H1 (cell line): Measurements from ENCODE around the gene ALKAL2. TPM values are rescaled to one million over a fixed set of nuclear protein-coding genes. Genes with fewer than 3 reads are reported as not detected.

Experiments used
- CTCF ChIA-PET: fragments of 300-600 bp; sonication (Branson Sonifier 250); formaldehyde crosslinking; loops from one replicate; lab custom pipeline; 2021; ENCODE audit not compliant: partially characterized antibody; lab: Charles Lee
- POLR2A ChIA-PET: fragments of 300-600 bp; sonication (Branson Sonifier 250); formaldehyde crosslinking; loops from one replicate; lab custom pipeline; 2021; ENCODE audit warnings: inconsistent platforms; ENCODE audit not compliant: partially characterized antibody; lab: Charles Lee
- DNase-seq, 2 experiments: peaks; one replicate each; pipeline versions ENCODE4 v3.0.0 to v3.0.0-alpha.2; 2010 to 2022; ENCODE audit warnings: low spot score in 2 of 2, low read depth in 1 of 2, mixed read lengths in 1 of 2
- FAIRE-seq: peaks from 2 replicates; lab custom pipeline; 2011; peaks lifted over from hg19 to GRCh38; lab: Jason Lieb, UNC
- H2AFZ ChIP-seq: 2 replicates; pipeline ENCODE4 v1.8.1; 2012; ENCODE audit warnings: low read length, inconsistent platforms
- H2AK5ac ChIP-seq: 2 replicates; pipeline ENCODE4 v1.6.1; 2013; ENCODE audit warnings: low read depth, low read length
- H2BK120ac ChIP-seq: replicated peaks from 2 replicates; pipeline ENCODE3; 2013; ENCODE audit warnings: low read depth, low read length, inconsistent platforms
- H2BK12ac ChIP-seq: 2 replicates; pipeline ENCODE4 v1.6.1; 2013; ENCODE audit warnings: low read depth, low read length
- H2BK15ac ChIP-seq: 2 replicates; pipeline ENCODE4 v1.6.1; 2013; ENCODE audit warnings: low read length
- H2BK20ac ChIP-seq: 2 replicates; pipeline ENCODE4 v1.6.1; 2013; ENCODE audit warnings: low read length
- H2BK5ac ChIP-seq: 2 replicates; pipeline ENCODE4 v1.6.1; 2013; ENCODE audit warnings: low read depth, low read length
- H3K14ac ChIP-seq: 2 replicates; pipeline ENCODE4 v1.6.1; 2013; ENCODE audit warnings: inconsistent platforms; ENCODE audit not compliant: insufficient read length
- H3K18ac ChIP-seq: 2 replicates; pipeline ENCODE4 v1.6.1; 2013; ENCODE audit warnings: low read length; ENCODE audit errors: extremely low read depth
- H3K23ac ChIP-seq: 2 replicates; pipeline ENCODE4 v1.6.1; 2013; ENCODE audit warnings: inconsistent platforms; ENCODE audit not compliant: insufficient read length
- H3K23me2 ChIP-seq: 2 replicates; pipeline ENCODE4 v1.6.1; 2013; ENCODE audit warnings: low read depth, low read length
- H3K27ac ChIP-seq: 2 replicates; pipeline ENCODE4 v1.6.1; 2011; ENCODE audit warnings: low read depth, low read length, inconsistent platforms
- H3K27me3 ChIP-seq, 4 experiments: replicated peaks in 1 of 4; 1 replicate in 1 of 4; 2 replicates in 3 of 4; pipeline versions ENCODE4 v1.6.1 to v1.8.1; 2011 to 2013; ENCODE audit warnings: low read length in 3 of 4, mild to moderate bottlenecking in 3 of 4, inconsistent platforms in 2 of 4, mixed read lengths in 2 of 4, moderate library complexity in 1 of 4; ENCODE audit not compliant: control insufficient read depth in 3 of 4, insufficient read depth in 3 of 4; ENCODE audit errors: extremely low read depth in 1 of 4
- H3K36me3 ChIP-seq, 4 experiments: 2 replicates each; pipeline versions ENCODE4 v1.6.1 to v1.8.1; 2011 to 2013; ENCODE audit warnings: mild to moderate bottlenecking in 4 of 4, low read length in 3 of 4, moderate library complexity in 2 of 4, control low read depth in 1 of 4, inconsistent platforms in 1 of 4; ENCODE audit not compliant: insufficient read depth in 4 of 4, control insufficient read depth in 2 of 4
- H3K4ac ChIP-seq: replicated peaks from 2 replicates; pipeline ENCODE3; 2013; ENCODE audit warnings: low read length, low read depth, mixed read lengths, inconsistent platforms; ENCODE audit not compliant: insufficient read length
- H3K4me1 ChIP-seq, 4 experiments: replicated peaks in 1 of 4; 1 replicate in 1 of 4; 2 replicates in 3 of 4; pipeline versions ENCODE4 v1.6.1 to v1.8.1; 2011 to 2013; ENCODE audit warnings: low read length in 3 of 4, inconsistent platforms in 2 of 4, mixed read lengths in 1 of 4; ENCODE audit not compliant: insufficient read depth in 4 of 4, control insufficient read depth in 3 of 4
- H3K4me2 ChIP-seq, 2 experiments: 2 replicates each; pipeline versions ENCODE4 v1.6.1 to v1.8.1; 2011 to 2013; ENCODE audit warnings: low read depth in 2 of 2, low read length in 2 of 2, control low read depth in 1 of 2, inconsistent platforms in 1 of 2, mild to moderate bottlenecking in 1 of 2; ENCODE audit not compliant: insufficient read depth in 1 of 2
- H3K4me3 ChIP-seq, 4 experiments: fragments of 200-600, 300-600 bp in 1 of 4; sonication (generic), shearing (Covaris generic), sonication (Bioruptor Twin) in 1 of 4; 2 replicates each; pipeline versions ENCODE4 v1.5.1 to v1.8.1; 2011 to 2016; ENCODE audit warnings: low read length in 4 of 4, low read depth in 3 of 4, control low read depth in 2 of 4, inconsistent platforms in 2 of 4, mild to moderate bottlenecking in 2 of 4, mixed read lengths in 1 of 4, moderate library complexity in 1 of 4; ENCODE audit not compliant: insufficient read depth in 2 of 4; ENCODE audit errors: extremely low read depth in 1 of 4
- H3K56ac ChIP-seq: replicated peaks from 2 replicates; pipeline ENCODE3; 2013; ENCODE audit warnings: low read depth, mild to moderate bottlenecking, mixed read lengths, low read length, inconsistent platforms; ENCODE audit not compliant: insufficient read length
- H3K79me1 ChIP-seq: 2 replicates; pipeline ENCODE4 v1.6.1; 2013; ENCODE audit warnings: low read depth, low read length, control low read depth
- H3K79me2 ChIP-seq, 2 experiments: 2 replicates each; pipeline versions ENCODE4 v1.6.1 to v1.8.1; 2012 to 2013; ENCODE audit warnings: low read length in 2 of 2, mild to moderate bottlenecking in 2 of 2, inconsistent platforms in 1 of 2; ENCODE audit not compliant: insufficient read depth in 2 of 2, control insufficient read depth in 1 of 2
- H3K9ac ChIP-seq, 4 experiments: replicated peaks in 1 of 4; 1 replicate in 1 of 4; 2 replicates in 3 of 4; pipeline versions ENCODE4 v1.6.1 to v1.8.1; 2011 to 2013; ENCODE audit warnings: low read depth in 3 of 4, low read length in 3 of 4, control low read depth in 2 of 4, mild to moderate bottlenecking in 2 of 4, moderate library complexity in 2 of 4, inconsistent platforms in 1 of 4; ENCODE audit errors: extremely low read depth in 1 of 4
- H3K9me3 ChIP-seq, 2 experiments: 2 replicates each; pipeline versions ENCODE4 v1.6.1 to v1.8.1; 2012 to 2013; ENCODE audit warnings: mild to moderate bottlenecking in 2 of 2, moderate library complexity in 2 of 2, control low read depth in 1 of 2, inconsistent platforms in 1 of 2, low read depth in 1 of 2, low read length in 1 of 2, mixed read lengths in 1 of 2; ENCODE audit not compliant: insufficient read depth in 2 of 2
- H4K20me1 ChIP-seq, 2 experiments: replicated peaks in 1 of 2; 2 replicates each; pipeline versions ENCODE3 to v1.8.1; 2011 to 2013; ENCODE audit warnings: inconsistent platforms in 2 of 2, low read length in 2 of 2, mild to moderate bottlenecking in 1 of 2; ENCODE audit not compliant: insufficient read depth in 2 of 2, control insufficient read depth in 1 of 2
- H4K5ac ChIP-seq: 2 replicates; pipeline ENCODE4 v1.6.1; 2013; ENCODE audit warnings: low read length, low read depth, mixed read lengths, inconsistent platforms; ENCODE audit not compliant: insufficient read length
- H4K8ac ChIP-seq: 2 replicates; pipeline ENCODE4 v1.8.0; 2013; ENCODE audit warnings: mild to moderate bottlenecking, moderate library complexity, low read length, inconsistent platforms; ENCODE audit not compliant: insufficient read depth; ENCODE audit errors: extremely low read depth
- H4K91ac ChIP-seq: replicated peaks from 2 replicates; pipeline ENCODE3; 2013; ENCODE audit warnings: low read length, mixed read lengths, inconsistent platforms; ENCODE audit not compliant: insufficient read length
- TAF1 ChIP-seq: IDR thresholded peaks from 2 replicates; pipeline ENCODE4 v1.6.1; 2011; ENCODE audit warnings: mild to moderate bottlenecking, low read depth, low read length
- WGBS, 2 experiments: shearing (Covaris generic) in 1 of 2; methylation state at CpG; one replicate each; pipeline versions ENCODE4 v1.1.6 to v1.1.7; 2013 to 2015; ENCODE audit warnings: low lambda C conversion rate in 2 of 2, mixed read lengths in 2 of 2, inconsistent platforms in 1 of 2, low coverage in 1 of 2, missing lambda C conversion rate in 1 of 2; ENCODE audit not compliant: insufficient replicate concordance in 2 of 2, insufficient coverage in 1 of 2, insufficient read length in 1 of 2; ENCODE audit errors: extremely low coverage in 1 of 2, missing lambda C conversion rate in 1 of 2; 5-methylcytosine and 5-hydroxymethylcytosine counted together
- polyA plus RNA-seq, 7 experiments: library from polyadenylated mRNA; depleted of rRNA in 3 of 7; stranded (reverse) in 5 of 7; unstranded in 2 of 7; fragments of >200 nt in 5 of 7; fragments of 200-250 nt in 2 of 7; gene quantifications; 1 replicate in 5 of 7; 2 replicates in 1 of 7; 4 replicates in 1 of 7; pipeline versions ENCODE4 v1.2.1 to v1.2.3, GENCODE V29; 2011 to 2013; ENCODE audit warnings: missing spikeins in 2 of 7, mixed read lengths in 2 of 7
- total RNA-seq: library from RNA; stranded (reverse); fragmentation: NEBNext Ultra II Directional; extraction: Animal tissue kit (Norgen Biotek cat#: 25700); gene quantifications from 2 replicates; pipeline ENCODE4 v1.2.1, GENCODE V29; 2021

ALKAL2 gene
- total and polyA plus RNA-seq, 2 of the 8 experiments (the other 6 are each of a cell fraction or from before 2014, with no cell fraction given), result 4.6 to 11.5 TPM

DNA sequence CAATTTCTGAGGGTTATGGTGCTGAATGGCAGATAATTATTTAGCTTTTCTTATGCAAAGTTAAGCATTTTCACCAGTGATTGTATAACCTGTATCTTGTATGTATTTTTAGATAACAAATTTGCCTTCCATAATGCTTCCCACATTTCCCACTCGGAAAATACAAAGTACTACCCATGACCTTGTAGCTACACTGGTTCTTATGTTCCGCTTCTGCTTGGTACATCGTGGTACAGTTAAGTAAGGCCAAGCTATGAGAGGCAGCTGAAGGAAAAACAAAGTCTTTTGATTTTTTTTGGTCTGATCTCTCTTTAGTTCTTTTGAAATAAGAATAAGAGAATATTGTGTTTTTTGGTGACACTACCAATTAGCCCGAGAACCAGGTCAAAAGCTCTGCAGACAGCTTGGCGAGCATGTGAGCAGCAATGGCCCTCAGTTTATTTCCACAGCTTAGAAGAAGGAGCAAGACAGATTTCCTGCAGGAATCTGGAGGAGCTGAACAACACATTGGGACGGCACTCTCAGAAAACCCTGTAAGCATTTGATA is 50.8 kb downstream of the ALKAL2 start:
- H3K9me3 ChIP-seq, result no peaks in the 10 kb centered on the region
- no peak overlapping the region for H4K91ac ChIP-seq
- H3K79me2 ChIP-seq, result no peaks in the 10 kb centered on the region
- no peak overlapping the region for H2BK20ac ChIP-seq
- no peak overlapping the region for H3K4me2 ChIP-seq
- no peak overlapping the region for H2BK120ac ChIP-seq
- no peak overlapping the region for H3K56ac ChIP-seq
- H2BK15ac ChIP-seq, result no peak overlapping the region
- no peak overlapping the region for H2BK12ac ChIP-seq
- no peak overlapping the region for H2BK5ac ChIP-seq
- CTCF ChIA-PET, result interaction anchor here (0.7 to 5.4 kb wide), 6 partner anchors 12 to 199 kb away, joined by 3 to 38 read pairs (median 4); no protein-coding TSS in a partner anchor
- no peak overlapping the region for H3K4me3 ChIP-seq
- H3K4me1 ChIP-seq, result peaks cover 0 to 3% (median 2%) of the 10 kb centered on the region in 4 experiments; a peak in 6 of 7 replicates
- no peak overlapping the region for H3K18ac ChIP-seq
- H4K5ac ChIP-seq, result no peak overlapping the region
- H3K4ac ChIP-seq, result no peak overlapping the region
- H3K14ac ChIP-seq, result no peak overlapping the region
- H3K9ac ChIP-seq, result no peak overlapping the region
- no peaks in the 10 kb centered on the region for H3K36me3 ChIP-seq
- H2AFZ ChIP-seq, result no peak overlapping the region
- DNase-seq (no peak), FAIRE-seq (no peak)
- H3K27ac ChIP-seq, result no peak overlapping the region
- no peaks in the 10 kb centered on the region for H3K27me3 ChIP-seq
- POLR2A ChIA-PET, result interaction anchor here (0.9 to 1.0 kb wide), 3 partner anchors 27 to 62 kb away, joined by 3 read pairs; partner anchors contain the start of gene SH3YL1
- WGBS, 2 experiments, result 93% methylated on average over 6 of the region's 6 CpGs; no CpG with 5 or more reads in 1 of the 2 experiments
- H3K23ac ChIP-seq, result no peak overlapping the region
- no peaks in the 10 kb centered on the region for H4K20me1 ChIP-seq
- H4K8ac ChIP-seq, result no peak overlapping the region
- H3K79me1 ChIP-seq, result no peaks in the 10 kb centered on the region; the same call in 1 of the 2 replicates
- no peaks in the 10 kb centered on the region for H3K23me2 ChIP-seq
- no peak overlapping the region for H2AK5ac ChIP-seq
- no peak for TF ChIP-seq TAF1
- TF ChIP-seq, all 59 proteins: peak for 0
